HEK293 (cell line): Measurements from ENCODE around the gene SLC66A2.

ENCODE experiments used
- CTCF ChIA-PET: fragments of 350-600 bp; formaldehyde crosslinking; extraction: SDS; loops from one replicate; lab custom pipeline; 2021; ENCODE audit warnings: antibody characterized with exemption; lab: Yijun Ruan, JAX
- POLR2A ChIA-PET: fragments of 300-600 bp; formaldehyde crosslinking; extraction: SDS; loops from one replicate; lab custom pipeline; 2020; ENCODE audit warnings: antibody characterized with exemption, inconsistent platforms; lab: Yijun Ruan, JAX
- H3K27ac ChIP-seq: fragments of 200-500 bp; sonication (Bioruptor generic); 2 replicates; pipeline ENCODE4 v1.5.1; 2014; ENCODE audit warnings: low read depth, low read length, control low read depth, inconsistent platforms; ENCODE audit errors: extremely low read depth
- H3K36me3 ChIP-seq, 2 experiments: fragments of 200-500 bp in 1 of 2; sonication (Bioruptor generic) in 1 of 2; 1 replicate in 1 of 2; 2 replicates in 1 of 2; pipeline ENCODE4 v1.5.1; 2014 to 2017; ENCODE audit warnings: inconsistent platforms in 2 of 2, low read length in 2 of 2; ENCODE audit not compliant: control insufficient read depth in 2 of 2, insufficient read depth in 1 of 2
- H3K4me1 ChIP-seq: fragments of 200-500 bp; sonication (Bioruptor generic); 2 replicates; pipeline ENCODE4 v1.5.1; 2014; ENCODE audit warnings: mild to moderate bottlenecking, low read length, inconsistent platforms; ENCODE audit not compliant: control insufficient read depth, insufficient read depth
- H3K4me3 ChIP-seq: 2 replicates; pipeline ENCODE4 v1.5.1; 2011; ENCODE audit warnings: low read depth, mild to moderate bottlenecking, control low read depth, low read length, moderate library complexity
- H3K9me3 ChIP-seq: fragments of 200-500 bp; sonication (Bioruptor generic); 2 replicates; pipeline ENCODE4 v1.5.1; 2014; ENCODE audit warnings: low read depth, low read length, inconsistent platforms; ENCODE audit not compliant: control insufficient read depth, insufficient read depth
- EGR2 ChIP-seq: fragments of 450-650 bp; formaldehyde crosslinking; IDR thresholded peaks from 2 replicates; pipeline ENCODE4 v1.5.1; 2016; ENCODE audit warnings: low read depth, missing biosample characterization, missing genetic modification characterization
- GLIS1 ChIP-seq: fragments of 450-650 bp; formaldehyde crosslinking; IDR thresholded peaks from 2 replicates; pipeline ENCODE4 v1.5.1; 2016; ENCODE audit warnings: missing biosample characterization, missing genetic modification characterization
- IKZF3 ChIP-seq: fragments of 450-650 bp; IDR thresholded peaks from 2 replicates; pipeline ENCODE4 v1.5.0; 2018; ENCODE audit warnings: missing biosample characterization, mild to moderate bottlenecking, missing genetic modification characterization, moderate library complexity
- MZF1 ChIP-seq: fragments of 450-650 bp; formaldehyde crosslinking; IDR thresholded peaks from 2 replicates; pipeline ENCODE4 v1.5.1; 2017; ENCODE audit warnings: missing biosample characterization, missing genetic modification characterization, borderline replicate concordance
- ZFP3 ChIP-seq: fragments of 450-650 bp; formaldehyde crosslinking; IDR thresholded peaks from 2 replicates; pipeline ENCODE4 v1.5.1; 2016; ENCODE audit warnings: low read depth, missing biosample characterization, missing genetic modification characterization
- ZNF157 ChIP-seq: fragments of 450-650 bp; formaldehyde crosslinking; IDR thresholded peaks from 2 replicates; pipeline ENCODE4 v1.5.1; 2016; ENCODE audit warnings: missing biosample characterization, missing genetic modification characterization
- ZNF214 ChIP-seq: fragments of 450-650 bp; formaldehyde crosslinking; IDR thresholded peaks from 2 replicates; pipeline ENCODE4 v1.5.1; 2017; ENCODE audit warnings: missing biosample characterization, mild to moderate bottlenecking, missing genetic modification characterization, borderline replicate concordance
- ZNF777 ChIP-seq: fragments of 450-650 bp; formaldehyde crosslinking; IDR thresholded peaks from 2 replicates; pipeline ENCODE4 v1.5.1; 2017; ENCODE audit warnings: missing biosample characterization, missing genetic modification characterization, borderline replicate concordance
- TF ChIP-seq, protein P1 (sequence below): fragments of 450-650 bp; formaldehyde crosslinking; IDR thresholded peaks from 2 replicates; pipeline ENCODE4 v1.5.1; 2016; ENCODE audit warnings: missing biosample characterization, missing genetic modification characterization, low read depth
- TF ChIP-seq, protein P2 (sequence below): fragments of 450-650 bp; formaldehyde crosslinking; conservative IDR thresholded peaks from 2 replicates; pipeline ENCODE4 v1.5.1; 2016; ENCODE audit warnings: low read depth, missing biosample characterization, missing genetic modification characterization
- TF ChIP-seq, protein P3 (sequence below): fragments of 450-650 bp; IDR thresholded peaks from 2 replicates; pipeline ENCODE4 v1.5.1; 2018; ENCODE audit warnings: missing biosample characterization, missing genetic modification characterization

SLC66A2 gene

DNA sequence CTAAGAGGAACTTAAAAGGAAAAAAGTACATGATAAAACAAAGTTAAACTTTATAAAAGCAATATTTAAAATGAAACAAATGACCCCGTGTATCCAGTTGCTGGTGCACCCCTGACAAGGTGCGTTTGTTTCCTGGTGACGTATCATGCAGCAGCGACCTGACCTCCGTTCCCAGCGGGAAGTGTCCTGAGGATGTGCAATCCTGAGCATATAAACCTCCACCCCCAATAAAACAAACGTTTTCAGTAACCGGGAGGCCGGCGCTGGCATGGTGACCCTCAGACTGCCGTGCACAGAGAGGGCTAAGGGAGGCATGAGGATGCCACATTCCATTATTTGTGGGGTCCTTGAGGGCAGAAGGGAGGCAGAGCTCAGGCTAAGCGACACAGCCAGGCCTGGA, 14.8 kb downstream of the SLC66A2 start:
- no peak overlapping the region for H3K4me3 ChIP-seq
- peaks cover 4 to 37% of the 10 kb centered on the region in 2 experiments for H3K36me3 ChIP-seq
- no peaks in the 10 kb centered on the region for H3K4me1 ChIP-seq
- POLR2A ChIA-PET = no interaction called here
- CTCF ChIA-PET = interaction anchor here (0.6 kb wide), 2 partner anchors 48 to 81 kb away, joined by 3 read pairs; no protein-coding TSS in a partner anchor
- TF ChIP-seq, protein P1, sequence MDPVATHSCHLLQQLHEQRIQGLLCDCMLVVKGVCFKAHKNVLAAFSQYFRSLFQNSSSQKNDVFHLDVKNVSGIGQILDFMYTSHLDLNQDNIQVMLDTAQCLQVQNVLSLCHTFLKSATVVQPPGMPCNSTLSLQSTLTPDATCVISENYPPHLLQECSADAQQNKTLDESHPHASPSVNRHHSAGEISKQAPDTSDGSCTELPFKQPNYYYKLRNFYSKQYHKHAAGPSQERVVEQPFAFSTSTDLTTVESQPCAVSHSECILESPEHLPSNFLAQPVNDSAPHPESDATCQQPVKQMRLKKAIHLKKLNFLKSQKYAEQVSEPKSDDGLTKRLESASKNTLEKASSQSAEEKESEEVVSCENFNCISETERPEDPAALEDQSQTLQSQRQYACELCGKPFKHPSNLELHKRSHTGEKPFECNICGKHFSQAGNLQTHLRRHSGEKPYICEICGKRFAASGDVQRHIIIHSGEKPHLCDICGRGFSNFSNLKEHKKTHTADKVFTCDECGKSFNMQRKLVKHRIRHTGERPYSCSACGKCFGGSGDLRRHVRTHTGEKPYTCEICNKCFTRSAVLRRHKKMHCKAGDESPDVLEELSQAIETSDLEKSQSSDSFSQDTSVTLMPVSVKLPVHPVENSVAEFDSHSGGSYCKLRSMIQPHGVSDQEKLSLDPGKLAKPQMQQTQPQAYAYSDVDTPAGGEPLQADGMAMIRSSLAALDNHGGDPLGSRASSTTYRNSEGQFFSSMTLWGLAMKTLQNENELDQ (tag by site-specific recombination) = no peak
- TF ChIP-seq EGR2 (tag by site-specific recombination) = no peak
- TF ChIP-seq MZF1 (tag by site-specific recombination) = no peak
- TF ChIP-seq, protein P2, sequence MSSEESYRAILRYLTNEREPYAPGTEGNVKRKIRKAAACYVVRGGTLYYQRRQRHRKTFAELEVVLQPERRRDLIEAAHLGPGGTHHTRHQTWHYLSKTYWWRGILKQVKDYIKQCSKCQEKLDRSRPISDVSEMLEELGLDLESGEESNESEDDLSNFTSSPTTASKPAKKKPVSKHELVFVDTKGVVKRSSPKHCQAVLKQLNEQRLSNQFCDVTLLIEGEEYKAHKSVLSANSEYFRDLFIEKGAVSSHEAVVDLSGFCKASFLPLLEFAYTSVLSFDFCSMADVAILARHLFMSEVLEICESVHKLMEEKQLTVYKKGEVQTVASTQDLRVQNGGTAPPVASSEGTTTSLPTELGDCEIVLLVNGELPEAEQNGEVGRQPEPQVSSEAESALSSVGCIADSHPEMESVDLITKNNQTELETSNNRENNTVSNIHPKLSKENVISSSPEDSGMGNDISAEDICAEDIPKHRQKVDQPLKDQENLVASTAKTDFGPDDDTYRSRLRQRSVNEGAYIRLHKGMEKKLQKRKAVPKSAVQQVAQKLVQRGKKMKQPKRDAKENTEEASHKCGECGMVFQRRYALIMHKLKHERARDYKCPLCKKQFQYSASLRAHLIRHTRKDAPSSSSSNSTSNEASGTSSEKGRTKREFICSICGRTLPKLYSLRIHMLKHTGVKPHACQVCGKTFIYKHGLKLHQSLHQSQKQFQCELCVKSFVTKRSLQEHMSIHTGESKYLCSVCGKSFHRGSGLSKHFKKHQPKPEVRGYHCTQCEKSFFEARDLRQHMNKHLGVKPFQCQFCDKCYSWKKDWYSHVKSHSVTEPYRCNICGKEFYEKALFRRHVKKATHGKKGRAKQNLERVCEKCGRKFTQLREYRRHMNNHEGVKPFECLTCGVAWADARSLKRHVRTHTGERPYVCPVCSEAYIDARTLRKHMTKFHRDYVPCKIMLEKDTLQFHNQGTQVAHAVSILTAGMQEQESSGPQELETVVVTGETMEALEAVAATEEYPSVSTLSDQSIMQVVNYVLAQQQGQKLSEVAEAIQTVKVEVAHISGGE (tag by site-specific recombination) = no peak
- H3K9me3 ChIP-seq = no peaks in the 10 kb centered on the region
- H3K27ac ChIP-seq = no peak overlapping the region

DNA sequence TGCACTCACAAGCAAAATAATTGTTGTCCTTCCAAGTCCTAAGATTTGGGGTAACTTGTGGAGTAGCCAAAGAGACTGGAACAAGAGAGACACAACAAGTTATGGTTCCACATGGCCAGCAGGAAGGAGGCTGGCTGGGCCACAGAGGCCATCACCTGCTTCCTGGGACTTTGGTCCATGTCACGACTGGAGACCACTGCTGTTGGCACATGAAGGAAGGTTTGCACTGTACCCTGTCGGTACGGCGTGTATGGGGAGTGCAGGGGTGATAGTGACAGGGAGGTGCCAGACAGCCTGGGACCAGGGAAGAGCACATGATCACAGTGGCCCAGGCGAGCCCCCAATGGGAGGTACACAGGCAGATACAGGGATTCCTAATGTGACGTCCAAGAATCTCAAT, 15.5 kb downstream of the SLC66A2 start:
- H3K36me3 ChIP-seq = peaks cover 4 to 30% of the 10 kb centered on the region in 2 experiments; a peak in 2 of 3 replicates
- POLR2A ChIA-PET = no interaction called here
- no peak overlapping the region for H3K4me3 ChIP-seq
- H3K27ac ChIP-seq = no peak overlapping the region
- no peaks in the 10 kb centered on the region for H3K4me1 ChIP-seq
- H3K9me3 ChIP-seq = no peaks in the 10 kb centered on the region
- CTCF ChIA-PET = no interaction called here
- TF ChIP-seq ZNF157 (tag by site-specific recombination) = peak; percentile 68
- TF ChIP-seq ZNF777 (tag by site-specific recombination) = no peak

DNA sequence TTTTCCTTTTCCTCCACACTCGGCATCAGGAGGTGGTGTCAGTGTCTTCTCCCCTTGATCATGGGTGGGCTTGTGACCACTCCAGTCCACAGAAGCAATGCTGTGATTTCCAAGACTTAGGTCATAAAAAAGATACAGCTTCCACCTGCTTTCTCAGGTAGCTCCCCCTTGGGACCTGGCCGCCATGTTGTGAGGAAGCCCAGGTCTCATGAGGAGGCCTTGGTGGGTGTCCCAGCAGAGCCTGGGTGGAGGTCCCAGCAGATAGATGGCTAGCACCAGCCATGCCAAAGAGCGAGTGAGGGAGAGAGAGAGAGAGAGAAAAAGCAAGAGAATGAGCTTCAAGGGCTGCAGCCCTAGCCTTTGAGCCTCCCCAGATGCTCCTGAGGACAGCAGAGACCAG, 16.0 kb downstream of the SLC66A2 start:
- H3K4me3 ChIP-seq = no peak overlapping the region
- TF ChIP-seq GLIS1 (tag by site-specific recombination) (no peak), ZFP3 (no peak), IKZF3 (no peak), ZNF214 (no peak)
- TF ChIP-seq, protein P3, sequence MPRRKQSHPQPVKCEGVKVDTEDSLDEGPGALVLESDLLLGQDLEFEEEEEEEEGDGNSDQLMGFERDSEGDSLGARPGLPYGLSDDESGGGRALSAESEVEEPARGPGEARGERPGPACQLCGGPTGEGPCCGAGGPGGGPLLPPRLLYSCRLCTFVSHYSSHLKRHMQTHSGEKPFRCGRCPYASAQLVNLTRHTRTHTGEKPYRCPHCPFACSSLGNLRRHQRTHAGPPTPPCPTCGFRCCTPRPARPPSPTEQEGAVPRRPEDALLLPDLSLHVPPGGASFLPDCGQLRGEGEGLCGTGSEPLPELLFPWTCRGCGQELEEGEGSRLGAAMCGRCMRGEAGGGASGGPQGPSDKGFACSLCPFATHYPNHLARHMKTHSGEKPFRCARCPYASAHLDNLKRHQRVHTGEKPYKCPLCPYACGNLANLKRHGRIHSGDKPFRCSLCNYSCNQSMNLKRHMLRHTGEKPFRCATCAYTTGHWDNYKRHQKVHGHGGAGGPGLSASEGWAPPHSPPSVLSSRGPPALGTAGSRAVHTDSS (tag by site-specific recombination) = no peak
- POLR2A ChIA-PET = no interaction called here
- peaks cover 4 to 26% of the 10 kb centered on the region in 2 experiments; a peak in 2 of 3 replicates for H3K36me3 ChIP-seq
- no peak overlapping the region for H3K27ac ChIP-seq
- no peaks in the 10 kb centered on the region for H3K4me1 ChIP-seq
- CTCF ChIA-PET = interaction anchor here (0.6 kb wide), 1 partner anchor 16 kb away, joined by 3 read pairs; no protein-coding TSS in a partner anchor
- no peaks in the 10 kb centered on the region for H3K9me3 ChIP-seq
